ENCODE data around the gene ADGRD2.

DNA sequence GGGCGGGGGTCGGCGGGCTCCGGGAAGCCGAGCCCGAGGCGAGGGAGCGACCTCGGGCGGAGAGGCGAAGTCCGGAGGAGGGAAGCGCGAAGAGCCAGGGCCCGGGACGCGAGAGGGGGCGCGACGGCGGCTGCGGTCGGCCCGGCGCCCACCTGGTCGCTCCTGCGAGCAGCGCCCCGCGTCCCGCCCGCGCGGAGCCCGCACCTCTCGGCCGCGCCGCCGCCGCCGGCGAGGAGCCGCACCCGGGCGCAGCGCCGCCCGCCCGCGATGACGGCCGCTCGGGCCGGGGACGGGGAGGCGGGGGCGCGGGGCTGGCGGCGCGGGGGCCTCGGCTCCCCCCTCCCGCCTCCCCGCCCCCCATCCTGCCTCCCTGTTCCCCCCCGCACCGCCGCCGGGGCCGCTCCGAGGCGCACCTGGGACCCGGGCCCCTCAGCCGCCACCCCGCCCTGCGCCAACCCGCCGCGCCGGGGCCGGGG is 54.3 kb downstream of the ADGRD2 start:
- TF ChIP-seq POLR2AphosphoS5 (IDR thresholded peaks at IDR 0.05; ENCODE audit: low read depth, low read length), result no peak
- no peak for TF ChIP-seq CTCF (IDR thresholded peaks at IDR 0.05)
- TF ChIP-seq, protein P1, sequence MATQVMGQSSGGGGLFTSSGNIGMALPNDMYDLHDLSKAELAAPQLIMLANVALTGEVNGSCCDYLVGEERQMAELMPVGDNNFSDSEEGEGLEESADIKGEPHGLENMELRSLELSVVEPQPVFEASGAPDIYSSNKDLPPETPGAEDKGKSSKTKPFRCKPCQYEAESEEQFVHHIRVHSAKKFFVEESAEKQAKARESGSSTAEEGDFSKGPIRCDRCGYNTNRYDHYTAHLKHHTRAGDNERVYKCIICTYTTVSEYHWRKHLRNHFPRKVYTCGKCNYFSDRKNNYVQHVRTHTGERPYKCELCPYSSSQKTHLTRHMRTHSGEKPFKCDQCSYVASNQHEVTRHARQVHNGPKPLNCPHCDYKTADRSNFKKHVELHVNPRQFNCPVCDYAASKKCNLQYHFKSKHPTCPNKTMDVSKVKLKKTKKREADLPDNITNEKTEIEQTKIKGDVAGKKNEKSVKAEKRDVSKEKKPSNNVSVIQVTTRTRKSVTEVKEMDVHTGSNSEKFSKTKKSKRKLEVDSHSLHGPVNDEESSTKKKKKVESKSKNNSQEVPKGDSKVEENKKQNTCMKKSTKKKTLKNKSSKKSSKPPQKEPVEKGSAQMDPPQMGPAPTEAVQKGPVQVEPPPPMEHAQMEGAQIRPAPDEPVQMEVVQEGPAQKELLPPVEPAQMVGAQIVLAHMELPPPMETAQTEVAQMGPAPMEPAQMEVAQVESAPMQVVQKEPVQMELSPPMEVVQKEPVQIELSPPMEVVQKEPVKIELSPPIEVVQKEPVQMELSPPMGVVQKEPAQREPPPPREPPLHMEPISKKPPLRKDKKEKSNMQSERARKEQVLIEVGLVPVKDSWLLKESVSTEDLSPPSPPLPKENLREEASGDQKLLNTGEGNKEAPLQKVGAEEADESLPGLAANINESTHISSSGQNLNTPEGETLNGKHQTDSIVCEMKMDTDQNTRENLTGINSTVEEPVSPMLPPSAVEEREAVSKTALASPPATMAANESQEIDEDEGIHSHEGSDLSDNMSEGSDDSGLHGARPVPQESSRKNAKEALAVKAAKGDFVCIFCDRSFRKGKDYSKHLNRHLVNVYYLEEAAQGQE (IDR thresholded peaks at IDR 0.05; ENCODE audit: insufficient read depth in 1 of 2, low read depth in 2 of 2, low read length in 1 of 2), result no peak

Data from Panc1 (cell line).